Fibroblast of pulmonary artery (primary cell): Measurements from ENCODE around the gene SUCNR1.
"Not testable (repeated sequence)": the region's sequence is repeated elsewhere in the genome, so short reads cannot be mapped to it uniquely, and the experiment has no call there.

Source experiments
- DNase-seq: peaks from one replicate; pipeline ENCODE4 v3.0.0-alpha.2; 2010; ENCODE audit warnings: low read depth
- H3K4me3 ChIP-seq: replicated peaks from 2 replicates; pipeline ENCODE4 v1.5.1; 2011; ENCODE audit warnings: low read depth, mild to moderate bottlenecking, control low read depth, low read length, moderate library complexity
- TF ChIP-seq, protein P1 (sequence below): IDR thresholded peaks from 2 replicates; pipeline ENCODE4 v1.5.1; 2011; ENCODE audit warnings: mild to moderate bottlenecking, control low read depth, low read length, inconsistent platforms; ENCODE audit errors: missing control alignments

Gene SUCNR1

DNA sequence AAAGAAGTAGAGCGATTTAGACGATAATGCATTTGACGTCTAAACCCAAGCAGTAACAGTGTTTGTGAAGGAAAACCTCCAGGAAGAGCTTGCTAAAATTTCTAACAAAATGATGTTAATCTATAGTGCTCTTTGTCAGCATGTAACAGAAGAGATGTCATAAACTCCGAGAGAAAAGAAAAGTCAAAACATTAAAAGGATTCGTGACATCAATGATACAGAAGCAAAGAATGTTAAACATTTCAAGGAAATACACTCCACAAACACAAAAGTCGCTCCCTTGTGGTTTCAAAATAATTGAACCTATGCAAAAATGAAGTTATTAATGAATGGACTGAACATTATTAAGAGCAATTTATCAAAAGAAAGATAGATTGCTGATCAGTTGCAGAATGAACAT lies 31.6 kb upstream of the SUCNR1 start:
- H3K4me3 ChIP-seq = no peak overlapping the region
- peak; percentile 31 for DNase-seq
- TF ChIP-seq, protein P1, sequence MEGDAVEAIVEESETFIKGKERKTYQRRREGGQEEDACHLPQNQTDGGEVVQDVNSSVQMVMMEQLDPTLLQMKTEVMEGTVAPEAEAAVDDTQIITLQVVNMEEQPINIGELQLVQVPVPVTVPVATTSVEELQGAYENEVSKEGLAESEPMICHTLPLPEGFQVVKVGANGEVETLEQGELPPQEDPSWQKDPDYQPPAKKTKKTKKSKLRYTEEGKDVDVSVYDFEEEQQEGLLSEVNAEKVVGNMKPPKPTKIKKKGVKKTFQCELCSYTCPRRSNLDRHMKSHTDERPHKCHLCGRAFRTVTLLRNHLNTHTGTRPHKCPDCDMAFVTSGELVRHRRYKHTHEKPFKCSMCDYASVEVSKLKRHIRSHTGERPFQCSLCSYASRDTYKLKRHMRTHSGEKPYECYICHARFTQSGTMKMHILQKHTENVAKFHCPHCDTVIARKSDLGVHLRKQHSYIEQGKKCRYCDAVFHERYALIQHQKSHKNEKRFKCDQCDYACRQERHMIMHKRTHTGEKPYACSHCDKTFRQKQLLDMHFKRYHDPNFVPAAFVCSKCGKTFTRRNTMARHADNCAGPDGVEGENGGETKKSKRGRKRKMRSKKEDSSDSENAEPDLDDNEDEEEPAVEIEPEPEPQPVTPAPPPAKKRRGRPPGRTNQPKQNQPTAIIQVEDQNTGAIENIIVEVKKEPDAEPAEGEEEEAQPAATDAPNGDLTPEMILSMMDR = no peak

DNA sequence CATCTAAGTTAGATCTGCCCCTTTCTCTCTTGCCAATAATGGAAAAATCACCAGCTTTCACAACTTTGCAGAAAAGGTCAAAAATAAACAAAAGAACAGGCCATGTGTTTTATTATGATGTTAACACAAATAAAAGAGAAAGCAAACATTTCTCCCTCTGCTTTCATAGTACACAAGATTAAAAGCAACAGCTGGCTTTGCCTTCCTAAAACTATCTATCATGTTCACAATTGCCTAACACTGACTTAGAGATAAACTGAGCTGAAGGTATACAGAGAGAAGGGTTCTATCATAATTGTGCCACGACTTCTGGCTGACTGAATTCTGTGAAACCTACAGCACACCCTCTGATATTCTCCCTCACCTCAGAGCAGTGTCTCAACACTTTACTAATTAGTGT lies 30.2 kb upstream of the SUCNR1 start:
- no peak overlapping the region for H3K4me3 ChIP-seq
- peak; percentile 37 for DNase-seq
- TF ChIP-seq, protein P1 = no peak

- TF ChIP-seq, protein P1 = no peak
- no peak overlapping the region for H3K4me3 ChIP-seq
- DNase-seq = no peak
Measured at GRCh38 chr3:151845306-151845905, 28.0 kb upstream of the SUCNR1 start.

DNA sequence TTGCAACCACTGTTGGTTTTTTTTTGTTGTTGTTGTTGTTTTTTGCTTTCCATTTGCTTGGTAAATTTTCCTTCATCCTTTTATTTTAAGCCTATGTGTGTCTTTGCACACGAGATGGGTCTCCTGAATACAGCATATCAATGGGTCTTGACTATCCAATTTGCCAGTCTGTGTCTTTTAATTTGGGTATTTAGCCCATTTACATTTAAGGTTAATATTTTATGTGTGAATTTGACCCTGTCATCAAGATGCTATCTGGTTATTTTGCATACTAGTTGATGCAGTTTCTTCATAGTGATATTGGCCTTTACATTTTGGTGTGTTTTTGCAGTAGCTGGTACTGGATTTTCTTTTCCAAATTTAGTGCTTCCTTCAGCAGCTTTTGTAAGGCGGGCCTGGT lies 23.4 kb upstream of the SUCNR1 start:
- H3K4me3 ChIP-seq = not testable (repeated sequence)

GRCh38 chr3:151852074-151852811 lies 21.2 kb upstream of the SUCNR1 start:
- TF ChIP-seq, protein P1 = no peak
- no peak for DNase-seq

More for the DNA sequence above, 23.4 kb upstream of the SUCNR1 start:
- not testable (repeated sequence) for DNase-seq

DNA sequence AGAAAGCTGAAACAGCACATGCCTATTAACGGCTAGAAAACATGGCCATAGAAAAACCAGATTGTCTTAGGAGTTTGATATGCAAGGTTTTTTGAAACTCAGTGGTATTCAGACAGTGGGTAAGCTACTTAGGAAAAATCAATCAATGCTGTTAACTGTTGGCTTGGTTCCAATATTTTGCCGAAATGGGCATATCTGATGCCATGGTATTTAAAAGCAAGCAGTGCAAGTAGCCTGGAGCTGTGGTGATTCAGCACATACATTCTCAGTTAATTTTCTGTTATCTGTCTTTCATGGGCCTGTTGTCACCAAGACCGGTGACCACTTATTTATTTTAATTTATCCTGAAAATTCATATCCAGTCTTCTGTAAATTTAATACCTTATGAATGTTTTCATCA lies 17.3 kb upstream of the SUCNR1 start:
- no peak overlapping the region for H3K4me3 ChIP-seq
- TF ChIP-seq, protein P1 = no peak
- DNase-seq = no peak

More at GRCh38 chr3:151852074-151852811, 21.2 kb upstream of the SUCNR1 start:
- no peak overlapping the region for H3K4me3 ChIP-seq

- TF ChIP-seq, protein P1 = no peak
- H3K4me3 ChIP-seq = no peak overlapping the region
- DNase-seq = no peak
Measured at GRCh38 chr3:151856641-151857040, 16.8 kb upstream of the SUCNR1 start.
